Measurements from ENCODE around the gene SBNO2.

DNA sequence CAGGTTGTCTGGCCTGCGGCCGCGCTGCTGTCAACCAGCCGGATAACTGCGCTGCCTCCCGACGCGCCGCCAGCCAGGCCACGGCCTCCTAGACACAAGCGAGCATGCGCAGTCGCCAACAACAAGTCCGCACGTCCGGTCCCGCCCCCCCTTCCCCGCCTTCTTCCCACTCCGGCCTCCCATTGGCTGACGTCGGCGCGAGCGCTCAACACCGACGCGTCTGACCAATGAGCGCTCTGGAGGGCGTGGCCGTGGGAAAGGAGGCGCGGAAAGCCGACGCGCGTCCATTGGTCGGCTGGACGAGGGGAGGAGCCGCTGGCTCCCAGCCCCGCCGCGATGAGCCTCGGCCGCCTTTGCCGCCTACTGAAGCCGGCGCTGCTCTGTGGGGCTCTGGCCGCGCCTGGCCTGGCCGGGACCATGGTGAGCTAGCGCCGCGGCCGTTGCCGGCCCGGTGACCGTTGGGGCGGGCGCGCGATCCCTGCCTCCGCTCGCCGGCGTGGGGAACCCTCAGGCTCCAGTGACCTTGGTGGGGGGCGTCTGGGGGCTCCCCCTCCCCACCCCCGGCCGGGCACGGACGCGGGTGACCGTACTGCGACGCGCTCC, 70.3 kb downstream of the SBNO2 start, which contains the start of gene GPX4:
- TF ChIP-seq, protein P1, sequence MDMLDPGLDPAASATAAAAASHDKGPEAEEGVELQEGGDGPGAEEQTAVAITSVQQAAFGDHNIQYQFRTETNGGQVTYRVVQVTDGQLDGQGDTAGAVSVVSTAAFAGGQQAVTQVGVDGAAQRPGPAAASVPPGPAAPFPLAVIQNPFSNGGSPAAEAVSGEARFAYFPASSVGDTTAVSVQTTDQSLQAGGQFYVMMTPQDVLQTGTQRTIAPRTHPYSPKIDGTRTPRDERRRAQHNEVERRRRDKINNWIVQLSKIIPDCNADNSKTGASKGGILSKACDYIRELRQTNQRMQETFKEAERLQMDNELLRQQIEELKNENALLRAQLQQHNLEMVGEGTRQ (CRISPR knock-in tag; IDR thresholded peaks at IDR 0.05) = no peak
- TF ChIP-seq CTCF (IDR thresholded peaks at IDR 0.05 in 2 of 3, conservative IDR thresholded peaks at IDR 0.05 in 1 of 3; ENCODE audit: insufficient read depth in 2 of 3, low read depth in 1 of 3, low read length in 3 of 3) (no peak), JUNB (CRISPR knock-in tag; conservative IDR thresholded peaks at IDR 0.05) (no peak), POLR2AphosphoS2 (IDR thresholded peaks at IDR 0.05; ENCODE audit: low read length) (peak; percentile 75; the same call in 1 of the 2 replicates), SMARCA4 (IDR thresholded peaks at IDR 0.05) (no peak), FOXM1 (IDR thresholded peaks at IDR 0.05; ENCODE audit: low read depth) (no peak), FOXM1 (CRISPR knock-in tag; IDR thresholded peaks at IDR 0.05; ENCODE audit: low read depth) (0 out of 2 replicates have a peak, but pooled peaks have one; percentile 40), MXI1 (IDR thresholded peaks at IDR 0.05; ENCODE audit: low read depth, low read length) (no peak), ELF2 (CRISPR knock-in tag; IDR thresholded peaks at IDR 0.05) (no peak), POLR2AphosphoS5 (IDR thresholded peaks at IDR 0.05; ENCODE audit: control insufficient read depth, insufficient read depth, low read depth, low read length) (peak; percentile 90), POLR2A (conservative IDR thresholded peaks at IDR 0.05) (peak; percentile 97), FOXP1 (CRISPR knock-in tag; IDR thresholded peaks at IDR 0.05) (no peak; the same call in 1 of the 2 replicates)
- TF ChIP-seq, protein P2, sequence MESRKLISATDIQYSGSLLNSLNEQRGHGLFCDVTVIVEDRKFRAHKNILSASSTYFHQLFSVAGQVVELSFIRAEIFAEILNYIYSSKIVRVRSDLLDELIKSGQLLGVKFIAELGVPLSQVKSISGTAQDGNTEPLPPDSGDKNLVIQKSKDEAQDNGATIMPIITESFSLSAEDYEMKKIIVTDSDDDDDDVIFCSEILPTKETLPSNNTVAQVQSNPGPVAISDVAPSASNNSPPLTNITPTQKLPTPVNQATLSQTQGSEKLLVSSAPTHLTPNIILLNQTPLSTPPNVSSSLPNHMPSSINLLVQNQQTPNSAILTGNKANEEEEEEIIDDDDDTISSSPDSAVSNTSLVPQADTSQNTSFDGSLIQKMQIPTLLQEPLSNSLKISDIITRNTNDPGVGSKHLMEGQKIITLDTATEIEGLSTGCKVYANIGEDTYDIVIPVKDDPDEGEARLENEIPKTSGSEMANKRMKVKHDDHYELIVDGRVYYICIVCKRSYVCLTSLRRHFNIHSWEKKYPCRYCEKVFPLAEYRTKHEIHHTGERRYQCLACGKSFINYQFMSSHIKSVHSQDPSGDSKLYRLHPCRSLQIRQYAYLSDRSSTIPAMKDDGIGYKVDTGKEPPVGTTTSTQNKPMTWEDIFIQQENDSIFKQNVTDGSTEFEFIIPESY (CRISPR knock-in tag; IDR thresholded peaks at IDR 0.05) = no peak
